Trophoblast cell (in vitro differentiated cells and primary cell): ENCODE data around the gene KIF2A.

ENCODE experiments used
- DNase-seq, 2 donors: peaks; one replicate each; pipeline ENCODE4 v3.0.0-alpha.2; 2016
- H2AFZ ChIP-seq: 2 replicates; pipeline ENCODE4 v1.6.1; 2013; ENCODE audit warnings: low read length, moderate library complexity, mild to moderate bottlenecking; ENCODE audit not compliant: insufficient read depth, poor library complexity
- H2AK5ac ChIP-seq: 2 replicates; pipeline ENCODE4 v1.6.1; 2013; ENCODE audit warnings: mild to moderate bottlenecking, low read length
- H2BK120ac ChIP-seq: 2 replicates; pipeline ENCODE4 v1.6.1; 2013; ENCODE audit warnings: low read length, mild to moderate bottlenecking, moderate library complexity; ENCODE audit not compliant: insufficient read depth, poor library complexity
- H2BK12ac ChIP-seq: 2 replicates; pipeline ENCODE4 v1.6.1; 2013; ENCODE audit warnings: mild to moderate bottlenecking, low read length, moderate library complexity
- H2BK5ac ChIP-seq: 2 replicates; pipeline ENCODE4 v1.6.1; 2013; ENCODE audit warnings: low read length, low read depth, moderate library complexity, mild to moderate bottlenecking; ENCODE audit not compliant: poor library complexity
- H3K14ac ChIP-seq: 2 replicates; pipeline ENCODE4 v1.6.1; 2013; ENCODE audit warnings: mild to moderate bottlenecking, low read length
- H3K18ac ChIP-seq: 2 replicates; pipeline ENCODE4 v1.6.1; 2013; ENCODE audit warnings: mild to moderate bottlenecking, low read length
- H3K23ac ChIP-seq: 2 replicates; pipeline ENCODE4 v1.6.1; 2013; ENCODE audit warnings: low read length
- H3K27ac ChIP-seq: 2 replicates; pipeline ENCODE4 v1.5.1; 2013; ENCODE audit warnings: low read depth, mild to moderate bottlenecking, inconsistent platforms, low read length, moderate library complexity
- H3K27me3 ChIP-seq: 2 replicates; pipeline ENCODE4 v1.6.1; 2013; ENCODE audit warnings: inconsistent platforms, mild to moderate bottlenecking, low read length, moderate library complexity; ENCODE audit not compliant: insufficient read depth
- H3K36me3 ChIP-seq, 2 experiments: 1 replicate in 1 of 2; 2 replicates in 1 of 2; pipeline ENCODE4 v1.6.1; 2013; ENCODE audit warnings: low read length in 2 of 2, mild to moderate bottlenecking in 2 of 2, moderate library complexity in 1 of 2; ENCODE audit not compliant: insufficient read depth in 2 of 2, control insufficient read depth in 1 of 2
- H3K4ac ChIP-seq: 2 replicates; pipeline ENCODE4 v1.6.1; 2013; ENCODE audit warnings: low read depth, mild to moderate bottlenecking, low read length, moderate library complexity
- H3K4me1 ChIP-seq, 2 experiments: 1 replicate in 1 of 2; 2 replicates in 1 of 2; pipeline ENCODE4 v1.6.1; 2013; ENCODE audit warnings: low read length in 2 of 2, mild to moderate bottlenecking in 2 of 2, moderate library complexity in 1 of 2; ENCODE audit not compliant: insufficient read depth in 2 of 2, control insufficient read depth in 1 of 2
- H3K4me2 ChIP-seq: 2 replicates; pipeline ENCODE4 v1.6.1; 2013; ENCODE audit warnings: inconsistent platforms, mild to moderate bottlenecking, low read length, moderate library complexity
- H3K4me3 ChIP-seq: 2 replicates; pipeline ENCODE4 v1.5.1; 2013; ENCODE audit warnings: mild to moderate bottlenecking, low read depth, low read length, inconsistent platforms
- H3K79me1 ChIP-seq: one replicate; pipeline ENCODE4 v1.6.1; 2013; ENCODE audit warnings: low read length
- H3K79me2 ChIP-seq: 2 replicates; pipeline ENCODE4 v1.6.1; 2013; ENCODE audit warnings: low read length, mild to moderate bottlenecking; ENCODE audit not compliant: control insufficient read depth, insufficient read depth, poor library complexity
- H3K9ac ChIP-seq: 2 replicates; pipeline ENCODE4 v1.6.1; 2013; ENCODE audit warnings: mild to moderate bottlenecking, low read length
- H3K9me3 ChIP-seq: 2 replicates; pipeline ENCODE4 v1.6.1; 2013; ENCODE audit warnings: low read depth, mild to moderate bottlenecking, control low read depth, inconsistent platforms, low read length; ENCODE audit not compliant: insufficient read depth
- H4K12ac ChIP-seq: 2 replicates; pipeline ENCODE4 v1.6.1; 2013; ENCODE audit warnings: low read depth, mild to moderate bottlenecking, low read length, moderate library complexity
- H4K8ac ChIP-seq: 2 replicates; pipeline ENCODE4 v1.6.1; 2013; ENCODE audit warnings: low read depth, mild to moderate bottlenecking, low read length, moderate library complexity
- H4K91ac ChIP-seq: one replicate; pipeline ENCODE4 v1.6.1; 2013; ENCODE audit warnings: low read depth, mild to moderate bottlenecking, low read length, moderate library complexity
- WGBS: extraction: QIAGEN DNeasy Blood & Tissue Kit; methylation state at CpG from one replicate; pipeline ENCODE4 v1.1.7; 2013; ENCODE audit warnings: missing lambda C conversion rate; ENCODE audit not compliant: insufficient read length, insufficient coverage; ENCODE audit errors: extremely low coverage; 5-methylcytosine and 5-hydroxymethylcytosine counted together

The KIF2A gene

DNA sequence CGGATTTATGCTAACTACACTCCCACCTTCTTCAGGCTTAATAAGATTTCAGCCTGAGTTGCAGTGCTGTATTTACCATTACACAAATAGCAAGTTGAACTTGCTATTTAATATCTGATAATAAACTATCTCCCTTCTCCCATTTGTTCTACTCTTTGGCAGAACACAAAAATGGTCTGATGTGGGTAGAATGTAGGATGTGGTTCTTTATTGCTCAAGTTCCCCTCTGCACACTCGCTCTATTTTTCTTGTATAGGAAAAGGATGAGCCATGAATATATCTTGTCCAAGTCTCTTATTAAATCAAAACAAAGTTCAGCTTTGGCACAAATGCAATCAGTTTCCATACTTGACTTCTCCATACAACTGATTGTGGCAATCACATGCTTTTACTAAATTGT lies 37.2 kb upstream of the KIF2A start:
- Histone ChIP-seq H2BK12ac (no peak overlapping the region), H3K4me3 (no peak overlapping the region), H3K4ac (no peak overlapping the region), H3K23ac (no peak overlapping the region), H3K9me3 (no peaks in the 10 kb centered on the region), H4K8ac (no peak overlapping the region), H2BK5ac (no peak overlapping the region), H4K12ac (no peak overlapping the region), H3K4me1 (no peaks in the 10 kb centered on the region), H3K9ac (no peak overlapping the region), H2AFZ (no peak overlapping the region), H3K18ac (no peak overlapping the region), H3K27ac (no peak overlapping the region), H3K79me2 (no peaks in the 10 kb centered on the region), H3K4me2 (no peak overlapping the region), H3K14ac (no peak overlapping the region), H3K27me3 (no peaks in the 10 kb centered on the region), H3K36me3 (no peaks in the 10 kb centered on the region), H3K79me1 (no peaks in the 10 kb centered on the region), H2BK120ac (no peak overlapping the region), H4K91ac (no peak overlapping the region), H2AK5ac (no peak overlapping the region)
- WGBS: no CpG with 5 or more reads among the region's 2 CpGs
- DNase-seq: no peak

DNA sequence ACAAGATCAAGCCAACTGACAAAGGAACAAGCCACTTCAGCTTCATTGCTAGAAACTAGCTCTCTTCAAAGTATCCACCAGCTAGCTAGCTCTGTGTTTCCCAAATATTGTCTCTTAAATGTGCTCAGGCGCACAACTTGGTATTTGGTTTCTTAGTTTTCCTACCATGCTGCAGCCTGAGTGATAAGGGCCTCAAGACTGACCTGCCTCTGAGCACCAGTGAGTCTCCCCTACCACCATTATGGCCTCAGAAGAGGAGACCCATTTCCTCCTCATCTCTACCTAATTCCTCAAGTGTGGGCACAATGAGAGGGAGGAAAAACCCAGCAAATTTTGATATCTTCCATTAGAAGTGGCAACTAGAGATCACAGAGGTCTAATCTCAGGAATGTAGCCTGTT lies 34.6 kb upstream of the KIF2A start:
- Histone ChIP-seq H3K79me1 (no peaks in the 10 kb centered on the region), H4K8ac (no peak overlapping the region), H3K4me3 (no peak overlapping the region), H3K18ac (no peak overlapping the region), H2AK5ac (no peak overlapping the region), H2BK12ac (no peak overlapping the region), H3K4ac (no peak overlapping the region), H3K79me2 (no peaks in the 10 kb centered on the region), H4K91ac (no peak overlapping the region), H4K12ac (no peak overlapping the region), H2BK120ac (no peak overlapping the region), H3K23ac (no peak overlapping the region), H3K14ac (no peak overlapping the region), H3K9me3 (no peaks in the 10 kb centered on the region), H2AFZ (no peak overlapping the region), H3K9ac (no peak overlapping the region), H3K4me1 (no peaks in the 10 kb centered on the region), H3K36me3 (no peaks in the 10 kb centered on the region), H3K4me2 (no peak overlapping the region), H3K27ac (no peak overlapping the region), H2BK5ac (no peak overlapping the region), H3K27me3 (no peaks in the 10 kb centered on the region)
- WGBS: no CpG with 5 or more reads among the region's 1 CpG
- no peak for DNase-seq

DNA sequence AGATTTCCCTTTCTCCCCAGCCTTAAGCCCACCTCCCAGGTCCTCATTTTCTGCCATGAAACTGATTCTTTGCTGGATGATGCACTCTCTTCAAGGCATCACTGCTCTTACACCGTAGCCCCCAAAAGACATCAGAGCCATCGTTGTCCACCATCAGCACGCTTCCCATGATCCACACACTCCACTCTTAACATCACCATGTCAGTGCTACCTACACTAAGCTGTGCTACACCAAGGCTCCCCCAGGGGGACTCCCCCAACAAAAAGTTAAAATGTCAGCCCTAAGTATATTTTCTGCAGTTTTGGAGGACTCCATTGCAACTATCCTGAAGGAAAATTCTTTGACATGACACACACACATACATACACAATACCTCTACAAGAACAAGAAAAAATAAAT lies 34.1 kb upstream of the KIF2A start:
- Histone ChIP-seq H3K79me1 (no peaks in the 10 kb centered on the region), H3K9ac (no peak overlapping the region), H2BK12ac (no peak overlapping the region), H4K12ac (no peak overlapping the region), H3K4me1 (no peaks in the 10 kb centered on the region), H3K4me3 (no peak overlapping the region), H2BK120ac (no peak overlapping the region), H4K8ac (no peak overlapping the region), H3K79me2 (no peaks in the 10 kb centered on the region), H3K27ac (no peak overlapping the region), H3K18ac (no peak overlapping the region), H3K36me3 (no peaks in the 10 kb centered on the region), H2AK5ac (no peak overlapping the region), H3K4me2 (no peak overlapping the region), H3K27me3 (no peaks in the 10 kb centered on the region), H3K23ac (no peak overlapping the region), H3K4ac (no peak overlapping the region), H2BK5ac (no peak overlapping the region), H2AFZ (no peak overlapping the region), H3K14ac (no peak overlapping the region), H3K9me3 (no peaks in the 10 kb centered on the region), H4K91ac (no peak overlapping the region)
- DNase-seq: no peak
- WGBS: no CpG with 5 or more reads among the region's 3 CpGs

DNA sequence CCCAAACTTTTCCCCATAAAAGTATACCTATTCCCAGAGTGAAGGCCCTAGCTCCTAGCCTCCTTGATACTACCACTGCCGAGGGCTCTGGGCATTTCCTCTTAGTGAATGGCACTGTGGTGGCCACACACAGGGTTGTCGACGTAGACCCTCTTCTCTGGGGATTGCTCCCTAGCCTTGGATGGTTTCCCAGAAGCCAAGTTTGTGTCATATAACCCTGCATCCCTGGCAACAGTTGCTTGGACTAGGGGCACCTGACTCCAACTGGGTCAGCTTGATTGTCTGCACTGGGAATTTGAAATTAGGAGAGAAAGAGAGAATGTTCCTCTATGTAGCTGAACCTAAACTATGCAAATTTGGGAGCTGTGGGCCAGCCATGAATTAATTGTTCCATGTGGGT lies 32.3 kb upstream of the KIF2A start:
- H3K27me3 ChIP-seq: no peaks in the 10 kb centered on the region
- DNase-seq: no peak
- H2AK5ac ChIP-seq: no peak overlapping the region
- no peak overlapping the region for H3K9ac ChIP-seq
- H3K4ac ChIP-seq: no peak overlapping the region
- no peaks in the 10 kb centered on the region for H3K4me1 ChIP-seq
- no peaks in the 10 kb centered on the region for H3K9me3 ChIP-seq
- no peaks in the 10 kb centered on the region for H3K79me1 ChIP-seq
- no peak overlapping the region for H4K91ac ChIP-seq
- no CpG with 5 or more reads among the region's 3 CpGs for WGBS
- no peaks in the 10 kb centered on the region for H3K79me2 ChIP-seq
- no peak overlapping the region for H2BK5ac ChIP-seq
- H3K18ac ChIP-seq: no peak overlapping the region
- H2BK12ac ChIP-seq: no peak overlapping the region
- no peak overlapping the region for H3K4me2 ChIP-seq
- H3K4me3 ChIP-seq: no peak overlapping the region
- no peak overlapping the region for H4K12ac ChIP-seq
- H3K36me3 ChIP-seq: no peaks in the 10 kb centered on the region
- H3K27ac ChIP-seq: no peak overlapping the region
- no peak overlapping the region for H3K23ac ChIP-seq
- H2BK120ac ChIP-seq: no peak overlapping the region
- no peak overlapping the region for H3K14ac ChIP-seq
- no peak overlapping the region for H2AFZ ChIP-seq
- no peak overlapping the region for H4K8ac ChIP-seq
